ENCODE data around the gene CDK5RAP2. TPM values are rescaled to one million over a fixed set of nuclear protein-coding genes. Genes with fewer than 3 reads are reported as not detected.

The CDK5RAP2 gene
- total RNA-seq, 4 donors from 2014 or later: 57.4 to 86.3 (median 70.3) TPM

- intact Hi-C loops (cut with DNase I; ENCODE audit: low total_unique reads): no loop called here
- TF ChIP-seq CTCF (IDR thresholded peaks at IDR 0.05 in 4 of 5, conservative IDR thresholded peaks at IDR 0.05 in 1 of 5) (no peak), POLR2A (IDR thresholded peaks at IDR 0.05) (no peak)
- DNase-seq (no peak), ATAC-seq (no peak)
- Histone ChIP-seq H3K27ac (no peak overlapping the region), H3K27me3 (no peaks in the 10 kb centered on the region), H3K9me3 (no peaks in the 10 kb centered on the region), H3K36me3 (peaks cover 0 to 11% of the 10 kb centered on the region in 2 donors), H3K4me1 (peaks cover 14 to 17% of the 10 kb centered on the region in 2 donors), H3K4me3 (no peak overlapping the region)
- in situ Hi-C loops (cut with MboI; ENCODE audit: low sequenced_read_pairs in 4 of 4): loop anchor here in 2 of 4 donors (25.0 kb wide), 1 partner anchor 675 kb away; no protein-coding TSS in a partner anchor
These were observed 93.1 kb downstream of the CDK5RAP2 start for GRCh38 chr9:120486835-120487234.

GRCh38 chr9:120486347-120486746 lies 93.6 kb downstream of the CDK5RAP2 start:
- Histone ChIP-seq H3K4me3 (no peak overlapping the region), H3K36me3 (peaks cover 0 to 11% of the 10 kb centered on the region in 2 donors), H3K27me3 (no peaks in the 10 kb centered on the region), H3K27ac (no peak overlapping the region), H3K4me1 (peaks cover 17 to 18% of the 10 kb centered on the region in 2 donors), H3K9me3 (no peaks in the 10 kb centered on the region)
- ATAC-seq: no peak
- no peak for DNase-seq
- in situ Hi-C loops (cut with MboI; ENCODE audit: low sequenced_read_pairs in 4 of 4) (loop anchor here in 2 of 4 donors (25.0 kb wide), 1 partner anchor 674 kb away; no protein-coding TSS in a partner anchor), intact Hi-C loops (cut with DNase I; ENCODE audit: low total_unique reads) (no loop called here)
- TF ChIP-seq POLR2A (IDR thresholded peaks at IDR 0.05): no peak
- TF ChIP-seq CTCF (IDR thresholded peaks at IDR 0.05 in 4 of 5, conservative IDR thresholded peaks at IDR 0.05 in 1 of 5): no peak

GRCh38 chr9:120485788-120486187 lies 94.2 kb downstream of the CDK5RAP2 start:
- no peak for ATAC-seq
- H3K4me1 ChIP-seq: peaks cover 20 to 22% of the 10 kb centered on the region in 2 donors
- no peaks in the 10 kb centered on the region for H3K9me3 ChIP-seq
- no peak for DNase-seq
- intact Hi-C loops (cut with DNase I; ENCODE audit: low total_unique reads): no loop called here
- in situ Hi-C loops (cut with MboI; ENCODE audit: low sequenced_read_pairs in 4 of 4): loop anchor here in 2 of 4 donors (25.0 kb wide), 1 partner anchor 673 kb away; no protein-coding TSS in a partner anchor
- no peak overlapping the region for H3K27ac ChIP-seq
- no peaks in the 10 kb centered on the region for H3K27me3 ChIP-seq
- no peak for TF ChIP-seq CTCF (IDR thresholded peaks at IDR 0.05 in 4 of 5, conservative IDR thresholded peaks at IDR 0.05 in 1 of 5)
- no peak for TF ChIP-seq POLR2A (IDR thresholded peaks at IDR 0.05)
- H3K36me3 ChIP-seq: peaks cover 0 to 11% of the 10 kb centered on the region in 2 donors
- H3K4me3 ChIP-seq: no peak overlapping the region

- H3K36me3 ChIP-seq: peaks cover 0 to 11% of the 10 kb centered on the region in 2 donors
- intact Hi-C loops (cut with DNase I; ENCODE audit: low total_unique reads): loop anchor here (5.0 kb wide), 2 partner anchors 93 to 682 kb away; no protein-coding TSS in a partner anchor
- H3K27me3 ChIP-seq: no peaks in the 10 kb centered on the region
- H3K9me3 ChIP-seq: no peaks in the 10 kb centered on the region
- ATAC-seq (no peak), DNase-seq (no peak)
- in situ Hi-C loops (cut with MboI; ENCODE audit: low sequenced_read_pairs in 4 of 4): loop anchor here in 2 of 4 donors (25.0 kb wide), 1 partner anchor 672 kb away; no protein-coding TSS in a partner anchor
- H3K4me3 ChIP-seq: no peak overlapping the region
- TF ChIP-seq POLR2A (IDR thresholded peaks at IDR 0.05) (no peak), CTCF (IDR thresholded peaks at IDR 0.05 in 4 of 5, conservative IDR thresholded peaks at IDR 0.05 in 1 of 5) (no peak)
- peaks cover 30 to 33% of the 10 kb centered on the region in 2 donors for H3K4me1 ChIP-seq
- no peak overlapping the region for H3K27ac ChIP-seq
These were observed 95.8 kb downstream of the CDK5RAP2 start for GRCh38 chr9:120484162-120484561.
